Activated CD8-positive, alpha-beta memory T cell treated with anti-CD3 and anti-CD28 coated beads for 48 hours (primary cell): ENCODE measurements around the gene DUSP6.

Source experiments
- DNase-seq, 3 experiments: peaks; one replicate each; pipeline ENCODE4 v3.0.0-alpha.2; 2020; ENCODE audit warnings: low read depth in 2 of 3, low spot score in 2 of 3

DUSP6 gene

GRCh38 chr12:89305373-89305772, 46.9 kb downstream of the DUSP6 start:
- no peak for DNase-seq

GRCh38 chr12:89299931-89300330, 52.4 kb downstream of the DUSP6 start:
- DNase-seq = no peak

GRCh38 chr12:89299417-89299816, 52.9 kb downstream of the DUSP6 start:
- DNase-seq = no peak
